ENCODE data around the gene HNRNPCL4.
"Not testable (repeated sequence)": the region's sequence is repeated elsewhere in the genome, so short reads cannot be mapped to it uniquely, and the experiment has no call there.

HNRNPCL4 gene

DNA sequence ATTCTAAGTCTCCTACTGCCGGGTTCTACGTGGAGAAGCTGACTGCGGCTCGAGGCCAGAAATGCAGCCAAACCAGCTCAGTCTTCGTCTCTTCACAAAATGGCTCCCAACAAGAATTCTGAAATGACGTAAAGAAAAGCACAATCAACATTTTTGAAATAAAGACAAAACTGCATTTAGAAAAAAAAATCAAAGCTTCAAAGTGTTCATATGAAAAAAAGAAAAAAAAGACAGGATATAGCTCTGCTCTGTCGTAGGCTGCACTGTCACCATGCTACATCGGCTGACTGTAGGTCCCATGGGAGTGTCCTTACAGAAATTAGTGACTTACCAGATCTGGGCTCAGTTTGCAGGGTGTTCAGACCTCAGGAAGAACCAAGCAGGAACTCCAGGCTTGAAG lies at the start of gene HNRNPCL4:
Gene HNRNPCL4 (minus strand): TSS at position 101 of the 400 bp plus-strand sequence. CDS start 164 bp downstream, outside the sequence.
- not testable (repeated sequence) for DNase-seq (ENCODE audit: low read depth, low spot score)

- DNase-seq (ENCODE audit: low read depth, low spot score): not testable (repeated sequence)
Measured at GRCh38 chr1:13208712-13209111, 43.3 kb upstream of the HNRNPCL4 start.

DNA sequence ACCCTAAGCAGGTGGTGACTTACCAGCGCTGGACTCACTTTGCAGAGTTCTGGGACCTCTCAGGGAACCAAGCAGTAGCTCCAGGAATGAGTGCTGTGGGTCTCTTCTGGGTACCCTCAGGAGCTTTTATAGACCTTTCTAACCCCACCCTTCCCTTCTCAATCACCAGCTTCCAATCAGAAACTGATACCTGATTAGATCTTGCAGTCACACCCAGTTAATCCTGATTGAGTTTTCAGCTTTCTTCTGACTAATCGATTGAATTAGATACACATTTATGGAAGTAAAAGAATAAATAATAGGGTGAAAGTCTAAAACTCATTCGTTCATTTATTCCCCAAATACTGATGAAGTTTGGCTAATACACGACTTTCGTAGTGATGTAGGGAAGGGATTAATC lies 35.9 kb upstream of the HNRNPCL4 start, which contains the start of gene PRAMEF13:
Gene PRAMEF13 (minus strand): TSS at position 101 of the 400 bp plus-strand sequence. CDS start 1,820 bp downstream, outside the sequence.
- DNase-seq (ENCODE audit: low read depth, low spot score): not testable (repeated sequence)

- DNase-seq (ENCODE audit: low read depth, low spot score): not testable (repeated sequence)
Measured at GRCh38 chr1:13171548-13171947, 6.1 kb upstream of the HNRNPCL4 start, which contains the start of gene PRAMEF9. Gene PRAMEF9 (plus strand): TSS chr1:13171848. CDS start chr1:13175281, 3,433 bp downstream.

GRCh38 chr1:13155909-13156308 lies 9.5 kb downstream of the HNRNPCL4 start, which contains the start of gene PRAMEF26:
Gene PRAMEF26 (minus strand): TSS chr1:13156009. CDS start chr1:13153095, 2,914 bp downstream.
- not testable (repeated sequence) for DNase-seq (ENCODE audit: low read depth, low spot score)

DNA sequence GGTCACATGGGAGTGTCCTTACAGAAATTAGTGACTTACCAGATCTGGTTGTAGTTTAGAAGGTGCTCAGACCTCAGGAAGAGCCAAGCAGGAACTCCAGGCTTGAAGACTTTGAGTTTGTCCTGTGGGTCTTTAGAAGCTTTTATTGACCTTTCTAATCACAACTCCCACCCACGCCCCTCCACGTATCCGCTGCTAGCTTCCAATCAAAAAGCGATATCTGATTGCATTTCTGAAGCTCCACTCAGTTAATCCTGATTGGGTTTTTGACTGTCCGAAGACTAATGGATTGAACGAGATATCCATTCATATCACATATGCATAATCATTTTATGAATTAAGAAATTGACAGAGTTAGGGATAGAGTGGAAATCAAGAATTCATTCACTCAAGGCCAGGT lies 48.7 kb downstream of the HNRNPCL4 start, which contains the start of gene HNRNPCL2:
Gene HNRNPCL2 (minus strand): TSS at position 101 of the 400 bp plus-strand sequence. CDS start 454 bp downstream, outside the sequence.
- DNase-seq (ENCODE audit: low read depth, low spot score): not testable (repeated sequence)

All from astrocyte of the hippocampus (primary cell).